IPS DF 19.7 (cell line): ENCODE data around the gene GYS2.
A peak's percentile ranks its signal among the peaks of the same experiment; 100 is the strongest.

Source experiments
- DNase-seq: peaks from one replicate; pipeline ENCODE4 v3.0.0-alpha.2; 2013; ENCODE audit warnings: low read depth, low spot score

Gene GYS2

GRCh38 chr12:21553329-21553675 lies 51.3 kb downstream of the GYS2 start:
- no peak for DNase-seq

GRCh38 chr12:21552635-21553328 lies 51.9 kb downstream of the GYS2 start:
- no peak for DNase-seq

- no peak for DNase-seq
Observed at GRCh38 chr12:21551841-21552465, 52.7 kb downstream of the GYS2 start.

- DNase-seq: no peak
Observed at GRCh38 chr12:21547437-21547836, 57.2 kb downstream of the GYS2 start.

- DNase-seq: no peak
Observed at GRCh38 chr12:21546716-21547115, 57.9 kb downstream of the GYS2 start.

- DNase-seq: no peak
Observed at GRCh38 chr12:21545557-21545956, 59.1 kb downstream of the GYS2 start.

GRCh38 chr12:21543151-21543550 lies 61.5 kb downstream of the GYS2 start:
- DNase-seq: no peak

- DNase-seq: no peak
Observed at GRCh38 chr12:21542403-21542802, 62.2 kb downstream of the GYS2 start.

- no peak for DNase-seq
Observed at GRCh38 chr12:21541773-21542172, 62.9 kb downstream of the GYS2 start.

GRCh38 chr12:21539797-21540196 lies 64.8 kb downstream of the GYS2 start:
- DNase-seq: no peak

- no peak for DNase-seq
Observed at GRCh38 chr12:21538061-21538653, 66.5 kb downstream of the GYS2 start.

GRCh38 chr12:21529456-21529855 lies 75.2 kb downstream of the GYS2 start:
- no peak for DNase-seq

- DNase-seq: no peak
Observed at GRCh38 chr12:21528953-21529352, 75.7 kb downstream of the GYS2 start.

GRCh38 chr12:21527451-21528180 lies 77.0 kb downstream of the GYS2 start:
- peak; percentile 25 for DNase-seq

GRCh38 chr12:21526721-21527345 lies 77.8 kb downstream of the GYS2 start:
- DNase-seq: no peak

- DNase-seq: no peak
Observed at GRCh38 chr12:21526053-21526452, 78.6 kb downstream of the GYS2 start, which contains the start of gene SPX. TSS of gene SPX (plus strand) at chr12:21526296. CDS start at chr12:21526473, 177 bp downstream.

- DNase-seq: no peak
Observed at GRCh38 chr12:21523148-21523547, 81.5 kb downstream of the GYS2 start.

- no peak for DNase-seq
Observed at GRCh38 chr12:21521541-21521940, 83.1 kb downstream of the GYS2 start.

GRCh38 chr12:21518451-21518850 lies 86.2 kb downstream of the GYS2 start:
- no peak for DNase-seq

- DNase-seq: no peak
Observed at GRCh38 chr12:21516281-21516680, 88.4 kb downstream of the GYS2 start.

- DNase-seq: no peak
Observed at GRCh38 chr12:21509768-21510167, 94.9 kb downstream of the GYS2 start.

- no peak for DNase-seq
Observed at GRCh38 chr12:21507849-21508248, 96.8 kb downstream of the GYS2 start.
